Activated T-cell treated with anti-CD3 and anti-CD28 coated beads, Interleukin-2, amount 50 U/mL, for 4 hours (primary cell): ENCODE measurements around the gene FALEC. TPM values are rescaled to one million over a fixed set of nuclear protein-coding genes. Genes with fewer than 3 reads are reported as not detected.
A peak's percentile ranks its signal among the peaks of the same experiment; 100 is the strongest.

Experiments
- ATAC-seq, 2 donors: fragments of 200-7000 bp; cut with Tn5 transposase; one replicate each; pipeline ENCODE4 v1.10.0; 2021
- DNase-seq: peaks from one replicate; pipeline ENCODE4 v3.0.0-alpha.2; 2020
- H3K27me3 Mint-ChIP-seq: one replicate; pipeline ENCODE4 v1.8.0; 2021; ENCODE audit warnings: low read depth, mixed read lengths
- H3K36me3 Mint-ChIP-seq: one replicate; pipeline ENCODE4 v1.8.0; 2022; ENCODE audit warnings: mixed read lengths; ENCODE audit not compliant: insufficient read depth
- H3K4me1 Mint-ChIP-seq: one replicate; pipeline ENCODE4 v1.8.0; 2021; ENCODE audit warnings: low read depth, mixed read lengths
- H3K4me3 Mint-ChIP-seq: one replicate; pipeline ENCODE4 v1.8.0; 2021; ENCODE audit warnings: mild to moderate bottlenecking, moderate library complexity, mixed read lengths
- H3K9me3 Mint-ChIP-seq: one replicate; pipeline ENCODE4 v1.8.0; 2021; ENCODE audit warnings: mixed read lengths
- total RNA-seq, 3 donors: library from RNA; stranded (reverse); gene quantifications; one replicate each; pipeline ENCODE4 v1.2.1, GENCODE V29; 2021

Gene FALEC
- total RNA-seq, 3 donors from 2014 or later: 0.40 TPM; not detected in 2

GRCh38 chr1:150487763-150488115 lies 27.8 kb upstream of the FALEC start:
- Mint-ChIP-seq H3K27me3 (no peaks in the 10 kb centered on the region), H3K9me3 (no peaks in the 10 kb centered on the region), H3K4me1 (peaks cover 21% of the 10 kb centered on the region), H3K4me3 (peak overlapping the region; percentile 92), H3K36me3 (peaks cover 22% of the 10 kb centered on the region)
- ATAC-seq: no peak
- DNase-seq: no peak

GRCh38 chr1:150493175-150493574 lies 22.4 kb upstream of the FALEC start:
- H3K36me3 Mint-ChIP-seq: peaks cover 36% of the 10 kb centered on the region
- H3K4me3 Mint-ChIP-seq: no peak overlapping the region
- DNase-seq: no peak
- H3K27me3 Mint-ChIP-seq: no peaks in the 10 kb centered on the region
- no peaks in the 10 kb centered on the region for H3K9me3 Mint-ChIP-seq
- ATAC-seq: no peak
- H3K4me1 Mint-ChIP-seq: peaks cover 10% of the 10 kb centered on the region

GRCh38 chr1:150498342-150498741 lies 17.2 kb upstream of the FALEC start:
- H3K9me3 Mint-ChIP-seq: no peaks in the 10 kb centered on the region
- H3K27me3 Mint-ChIP-seq: no peaks in the 10 kb centered on the region
- peaks cover 2% of the 10 kb centered on the region for H3K4me1 Mint-ChIP-seq
- H3K36me3 Mint-ChIP-seq: peaks cover 25% of the 10 kb centered on the region
- DNase-seq (no peak), ATAC-seq (no peak)
- no peak overlapping the region for H3K4me3 Mint-ChIP-seq

- Mint-ChIP-seq H3K4me1 (peaks cover 5% of the 10 kb centered on the region), H3K27me3 (no peaks in the 10 kb centered on the region), H3K36me3 (peaks cover 28% of the 10 kb centered on the region), H3K9me3 (no peaks in the 10 kb centered on the region), H3K4me3 (no peak overlapping the region)
- DNase-seq (no peak), ATAC-seq (no peak)
Observed at GRCh38 chr1:150505431-150505830, 10.1 kb upstream of the FALEC start.

GRCh38 chr1:150507912-150508864 lies 7.4 kb upstream of the FALEC start, which contains the start of gene ECM1:
Gene ECM1, plus strand, starts transcription at chr1:150508109. Its CDS starts 101 bp downstream, at chr1:150508210.
- ATAC-seq: no peak
- H3K4me1 Mint-ChIP-seq: peaks cover 3% of the 10 kb centered on the region
- H3K4me3 Mint-ChIP-seq: no peak within 1 kb of the TSS

GRCh38 chr1:150508982-150509381 lies 6.6 kb upstream of the FALEC start:
- H3K36me3 Mint-ChIP-seq: peaks cover 22% of the 10 kb centered on the region
- ATAC-seq: no peak
- H3K4me1 Mint-ChIP-seq: peaks cover 3% of the 10 kb centered on the region
- no peak for DNase-seq
- H3K4me3 Mint-ChIP-seq: no peak overlapping the region
- H3K27me3 Mint-ChIP-seq: no peaks in the 10 kb centered on the region
- H3K9me3 Mint-ChIP-seq: no peaks in the 10 kb centered on the region

More at GRCh38 chr1:150507912-150508864, 7.4 kb upstream of the FALEC start, which contains the start of gene ECM1:
- Mint-ChIP-seq H3K9me3 (no peaks in the 10 kb centered on the region), H3K36me3 (peaks cover 24% of the 10 kb centered on the region), H3K27me3 (no peaks in the 10 kb centered on the region)
- DNase-seq: no peak

- Mint-ChIP-seq H3K4me1 (peaks cover 11% of the 10 kb centered on the region), H3K9me3 (no peaks in the 10 kb centered on the region), H3K36me3 (peaks cover 7% of the 10 kb centered on the region), H3K4me3 (no peak overlapping the region), H3K27me3 (no peaks in the 10 kb centered on the region)
- ATAC-seq: no peak
- DNase-seq: no peak
Observed at GRCh38 chr1:150511551-150511950, 4.0 kb upstream of the FALEC start.

- H3K4me3 Mint-ChIP-seq: no peak overlapping the region
- no peak for ATAC-seq
- DNase-seq: no peak
- H3K9me3 Mint-ChIP-seq: no peaks in the 10 kb centered on the region
- H3K4me1 Mint-ChIP-seq: peaks cover 14% of the 10 kb centered on the region
- no peaks in the 10 kb centered on the region for H3K27me3 Mint-ChIP-seq
- H3K36me3 Mint-ChIP-seq: peaks cover 4% of the 10 kb centered on the region
Observed at GRCh38 chr1:150511985-150512660, 3.4 kb upstream of the FALEC start.

- Mint-ChIP-seq H3K36me3 (no peaks in the 10 kb centered on the region), H3K27me3 (no peaks in the 10 kb centered on the region), H3K9me3 (no peaks in the 10 kb centered on the region), H3K4me1 (peaks cover 13% of the 10 kb centered on the region), H3K4me3 (no peak overlapping the region)
- DNase-seq (no peak), ATAC-seq (no peak)
Observed at GRCh38 chr1:150512846-150513245, 2.7 kb upstream of the FALEC start.

- Mint-ChIP-seq H3K36me3 (no peaks in the 10 kb centered on the region), H3K27me3 (no peaks in the 10 kb centered on the region), H3K9me3 (no peaks in the 10 kb centered on the region), H3K4me1 (peaks cover 13% of the 10 kb centered on the region), H3K4me3 (no peak overlapping the region)
- no peak for DNase-seq
- no peak for ATAC-seq
Observed at GRCh38 chr1:150513351-150513791, 2.2 kb upstream of the FALEC start.

- peak overlapping the region; percentile 89 for H3K4me3 Mint-ChIP-seq
- peaks cover 13% of the 10 kb centered on the region for H3K4me1 Mint-ChIP-seq
Observed at GRCh38 chr1:150514260-150514659, 1.3 kb upstream of the FALEC start.

GRCh38 chr1:150514913-150515327 lies 632 bp upstream of the FALEC start:
- H3K9me3 Mint-ChIP-seq: no peaks in the 10 kb centered on the region
- no peaks in the 10 kb centered on the region for H3K27me3 Mint-ChIP-seq
- peak overlapping the region; percentile 89 for H3K4me3 Mint-ChIP-seq
- DNase-seq (no peak), ATAC-seq (peak in 1 of 2 donors; percentile 0)
- H3K4me1 Mint-ChIP-seq: peaks cover 13% of the 10 kb centered on the region
- no peaks in the 10 kb centered on the region for H3K36me3 Mint-ChIP-seq

More at GRCh38 chr1:150514260-150514659, 1.3 kb upstream of the FALEC start:
- Mint-ChIP-seq H3K9me3 (no peaks in the 10 kb centered on the region), H3K36me3 (no peaks in the 10 kb centered on the region), H3K27me3 (no peaks in the 10 kb centered on the region)
- ATAC-seq: no peak
- DNase-seq: no peak

GRCh38 chr1:150516050-150516591 lies 569 bp downstream of the FALEC start:
- ATAC-seq: peak; percentile 5
- Mint-ChIP-seq H3K4me1 (peaks cover 13% of the 10 kb centered on the region), H3K4me3 (peak overlapping the region; percentile 89), H3K36me3 (no peaks in the 10 kb centered on the region), H3K27me3 (no peaks in the 10 kb centered on the region), H3K9me3 (no peaks in the 10 kb centered on the region)
- no peak for DNase-seq

GRCh38 chr1:150516616-150517015 lies 1.1 kb downstream of the FALEC start:
- H3K9me3 Mint-ChIP-seq: no peaks in the 10 kb centered on the region

More at GRCh38 chr1:150516616-150517015, 1.1 kb downstream of the FALEC start:
- DNase-seq (no peak), ATAC-seq (no peak)
- Mint-ChIP-seq H3K36me3 (no peaks in the 10 kb centered on the region), H3K4me1 (peaks cover 13% of the 10 kb centered on the region), H3K4me3 (peak overlapping the region; percentile 89), H3K27me3 (no peaks in the 10 kb centered on the region)
